Measurements from ENCODE around the gene GJA3. TPM values are rescaled to one million over a fixed set of nuclear protein-coding genes. Genes with fewer than 3 reads are reported as not detected.

Gene GJA3
- total and polyA plus RNA-seq, 4 donors = 0.02 to 0.31 (median 0.03) TPM; not detected in 1

DNA sequence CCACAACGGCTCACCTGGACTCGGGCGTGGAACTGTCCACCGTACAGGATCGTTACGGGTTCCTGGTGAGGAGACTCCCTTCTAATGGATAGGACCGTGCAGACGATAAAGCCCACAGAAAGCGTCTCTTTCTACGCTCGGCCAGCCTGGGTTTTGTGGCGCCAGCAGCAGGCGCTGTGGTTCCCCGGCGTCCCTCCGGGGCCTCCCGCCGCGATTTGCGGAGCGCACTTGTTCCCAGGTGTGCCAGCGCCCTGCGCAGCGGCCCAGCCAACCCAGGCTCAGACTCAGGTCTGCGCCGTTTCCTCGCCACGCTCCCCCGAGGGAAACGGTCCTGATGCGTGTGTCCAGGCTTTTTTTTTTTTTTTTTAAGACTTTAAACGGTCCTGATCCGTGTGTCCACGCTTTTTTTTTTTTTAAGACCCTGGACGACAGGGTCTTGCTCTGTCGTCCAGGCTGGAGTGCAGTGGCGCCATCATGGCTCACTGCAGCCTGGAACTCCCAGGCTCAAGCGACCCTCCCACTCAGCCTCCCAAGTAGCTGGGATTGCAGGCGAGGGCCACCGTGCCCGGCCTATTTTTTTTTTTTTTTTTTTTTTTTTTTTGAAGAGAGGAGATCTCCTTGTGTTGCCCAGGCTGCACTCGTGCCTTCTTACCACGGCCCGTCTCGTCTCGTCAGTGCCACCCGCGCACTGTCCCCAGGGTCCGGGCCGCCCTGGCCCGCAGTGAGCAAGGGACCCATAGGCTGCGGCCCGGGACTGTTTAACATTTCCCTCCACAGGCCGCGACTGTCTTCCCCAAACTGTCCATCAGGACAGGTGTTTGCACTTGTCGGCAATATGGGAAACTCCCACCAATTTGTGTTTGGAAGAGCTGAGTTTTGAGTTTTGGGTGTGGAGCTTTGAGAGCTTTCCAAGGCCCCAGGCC lies 23.8 kb downstream of the GJA3 start:
- WGBS, 2 donors = 25 to 33% methylated on average over 56 of the region's 56 CpGs

DNA sequence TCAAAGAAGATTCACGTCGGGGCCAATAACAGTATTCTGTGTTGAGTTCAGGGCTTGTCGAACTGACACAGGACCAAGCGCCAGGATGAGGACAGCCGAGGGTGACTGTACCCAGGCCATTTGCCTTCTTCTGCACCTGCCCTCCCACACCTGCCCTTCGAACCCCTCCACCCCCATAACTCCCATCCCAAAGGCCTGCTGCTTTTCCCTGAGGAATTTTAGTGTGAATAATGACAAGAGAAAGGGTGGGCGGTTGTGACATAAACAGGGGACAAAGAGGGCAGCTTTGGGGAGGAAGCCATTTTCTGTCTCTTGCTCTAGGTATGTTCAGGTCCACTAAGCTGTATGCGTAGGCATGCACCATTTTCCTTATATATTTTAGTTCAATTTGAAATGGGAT lies 26.1 kb downstream of the GJA3 start:
- DNase-seq (no peak), ATAC-seq (ENCODE audit: insufficient read depth, low FRiP score) (no peak)
- Histone ChIP-seq H3K4me3 (no peak overlapping the region), H3K36me3 (ENCODE audit: control insufficient read depth in 4 of 4, insufficient read depth in 4 of 4, low read length in 4 of 4) (no peaks in the 10 kb centered on the region), H3K9ac (ENCODE audit: insufficient read depth in 1 of 2, low read length in 2 of 2) (no peak overlapping the region), H3K27me3 (ENCODE audit: control insufficient read depth in 3 of 3, insufficient read depth in 3 of 3, low read length in 2 of 3) (peaks cover 0 to 43% (median 36%) of the 10 kb centered on the region in 3 donors), H3K9me3 (ENCODE audit: control insufficient read depth in 4 of 4, insufficient read depth in 3 of 4, low read length in 3 of 4) (no peaks in the 10 kb centered on the region), H3K4me1 (ENCODE audit: control insufficient read depth in 5 of 5, insufficient read depth in 5 of 5, low read length in 5 of 5) (no peaks in the 10 kb centered on the region), H3K27ac (ENCODE audit: low read depth in 1 of 2, low read length in 1 of 2) (no peak overlapping the region)
- TF ChIP-seq, protein P1, sequence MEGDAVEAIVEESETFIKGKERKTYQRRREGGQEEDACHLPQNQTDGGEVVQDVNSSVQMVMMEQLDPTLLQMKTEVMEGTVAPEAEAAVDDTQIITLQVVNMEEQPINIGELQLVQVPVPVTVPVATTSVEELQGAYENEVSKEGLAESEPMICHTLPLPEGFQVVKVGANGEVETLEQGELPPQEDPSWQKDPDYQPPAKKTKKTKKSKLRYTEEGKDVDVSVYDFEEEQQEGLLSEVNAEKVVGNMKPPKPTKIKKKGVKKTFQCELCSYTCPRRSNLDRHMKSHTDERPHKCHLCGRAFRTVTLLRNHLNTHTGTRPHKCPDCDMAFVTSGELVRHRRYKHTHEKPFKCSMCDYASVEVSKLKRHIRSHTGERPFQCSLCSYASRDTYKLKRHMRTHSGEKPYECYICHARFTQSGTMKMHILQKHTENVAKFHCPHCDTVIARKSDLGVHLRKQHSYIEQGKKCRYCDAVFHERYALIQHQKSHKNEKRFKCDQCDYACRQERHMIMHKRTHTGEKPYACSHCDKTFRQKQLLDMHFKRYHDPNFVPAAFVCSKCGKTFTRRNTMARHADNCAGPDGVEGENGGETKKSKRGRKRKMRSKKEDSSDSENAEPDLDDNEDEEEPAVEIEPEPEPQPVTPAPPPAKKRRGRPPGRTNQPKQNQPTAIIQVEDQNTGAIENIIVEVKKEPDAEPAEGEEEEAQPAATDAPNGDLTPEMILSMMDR (IDR thresholded peaks at IDR 0.05; ENCODE audit: control extremely low read depth, extremely low read depth) = no peak
- 78 to 81% methylated on average over 8 of the region's 8 CpGs for WGBS, 2 donors

More for the DNA sequence above, 23.8 kb downstream of the GJA3 start:
- Histone ChIP-seq H3K9ac (ENCODE audit: insufficient read depth in 1 of 2, low read length in 2 of 2) (no peak overlapping the region), H3K27ac (ENCODE audit: low read depth in 1 of 2, low read length in 1 of 2) (no peak overlapping the region), H3K4me1 (ENCODE audit: control insufficient read depth in 5 of 5, insufficient read depth in 5 of 5, low read length in 5 of 5) (peaks cover 0 to 7% (median under 1%) of the 10 kb centered on the region in 5 donors), H3K9me3 (ENCODE audit: control insufficient read depth in 4 of 4, insufficient read depth in 3 of 4, low read length in 3 of 4) (no peaks in the 10 kb centered on the region), H3K4me3 (no peak overlapping the region), H3K27me3 (ENCODE audit: control insufficient read depth in 3 of 3, insufficient read depth in 3 of 3, low read length in 2 of 3) (peaks cover 0 to 37% (median 36%) of the 10 kb centered on the region in 3 donors), H3K36me3 (ENCODE audit: control insufficient read depth in 4 of 4, insufficient read depth in 4 of 4, low read length in 4 of 4) (no peaks in the 10 kb centered on the region)
- TF ChIP-seq, protein P1 (IDR thresholded peaks at IDR 0.05; ENCODE audit: control extremely low read depth, extremely low read depth) = no peak
- ATAC-seq (ENCODE audit: insufficient read depth, low FRiP score) (peak; percentile 58), DNase-seq (peak in 1 of 3 donors; percentile 42)

DNA sequence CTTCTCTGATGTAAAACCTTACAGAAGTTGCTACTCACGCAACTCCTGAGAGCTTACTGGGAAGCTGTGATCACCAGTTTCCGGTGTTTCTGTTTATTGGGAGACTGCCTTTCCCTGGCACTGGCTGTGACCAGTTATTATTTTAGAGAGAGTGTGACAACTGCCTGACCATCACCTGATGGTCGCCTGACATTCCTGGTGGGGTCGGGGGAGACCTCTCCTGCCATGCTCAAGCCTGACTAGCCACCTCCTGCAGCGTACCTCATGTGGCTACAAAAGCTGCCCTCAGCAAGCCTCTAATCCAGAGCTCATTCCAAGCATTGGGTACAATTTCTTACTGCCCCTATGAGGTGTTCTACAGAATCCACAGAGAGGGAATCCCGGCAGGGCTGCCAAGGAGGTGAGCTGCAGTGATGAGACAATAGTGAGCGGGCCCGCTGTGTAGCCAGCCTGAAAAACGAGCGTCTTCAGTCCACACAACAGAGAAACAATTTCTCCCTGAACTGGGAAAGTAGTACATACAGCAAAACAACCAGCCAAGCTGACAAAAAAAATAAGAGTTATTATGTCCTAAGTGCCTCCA lies 28.7 kb downstream of the GJA3 start:
- Histone ChIP-seq H3K27me3 (ENCODE audit: control insufficient read depth in 3 of 3, insufficient read depth in 3 of 3, low read length in 2 of 3) (peaks cover 0 to 36% (median 25%) of the 10 kb centered on the region in 3 donors), H3K4me3 (no peak overlapping the region), H3K4me1 (ENCODE audit: control insufficient read depth in 5 of 5, insufficient read depth in 5 of 5, low read length in 5 of 5) (peaks cover 0 to 14% (median 9%) of the 10 kb centered on the region in 5 donors), H3K36me3 (ENCODE audit: control insufficient read depth in 4 of 4, insufficient read depth in 4 of 4, low read length in 4 of 4) (no peaks in the 10 kb centered on the region), H3K9ac (ENCODE audit: insufficient read depth in 1 of 2, low read length in 2 of 2) (no peak overlapping the region), H3K27ac (ENCODE audit: low read depth in 1 of 2, low read length in 1 of 2) (no peak overlapping the region), H3K9me3 (ENCODE audit: control insufficient read depth in 4 of 4, insufficient read depth in 3 of 4, low read length in 3 of 4) (no peaks in the 10 kb centered on the region)
- DNase-seq (no peak), ATAC-seq (ENCODE audit: insufficient read depth, low FRiP score) (no peak)
- WGBS, 2 donors = 87 to 89% methylated on average over 10 of the region's 10 CpGs
- TF ChIP-seq, protein P1 (IDR thresholded peaks at IDR 0.05; ENCODE audit: control extremely low read depth, extremely low read depth) = no peak
